HEK293T (cell line): ENCODE results near the gene CNTF.

Experiments used
- CTCF ChIA-PET: fragments of 350-600 bp; formaldehyde crosslinking; extraction: SDS; loops from one replicate; lab custom pipeline; 2021; ENCODE audit warnings: antibody characterized with exemption, inconsistent platforms; lab: Yijun Ruan, JAX
- POLR2A ChIA-PET: fragments of 350-600 bp; formaldehyde crosslinking; extraction: SDS; loops from one replicate; lab custom pipeline; 2020; ENCODE audit warnings: antibody characterized with exemption, inconsistent platforms; lab: Yijun Ruan, JAX
- DNase-seq: peaks from one replicate; pipeline ENCODE4 v3.0.0; 2012; ENCODE audit warnings: mixed read lengths; ENCODE audit errors: extremely low spot score
- ARNT ChIP-seq: fragments of 450-650 bp; IDR thresholded peaks from 2 replicates; pipeline ENCODE4 v1.6.1; 2017; ENCODE audit warnings: mild to moderate bottlenecking
- BHLHE40 ChIP-seq: fragments of 450-650 bp; IDR thresholded peaks from 2 replicates; pipeline ENCODE4 v1.6.1; 2016; ENCODE audit warnings: mild to moderate bottlenecking, moderate library complexity, borderline replicate concordance
- CTBP1 ChIP-seq: fragments of 450-650 bp; IDR thresholded peaks from 2 replicates; pipeline ENCODE4 v1.6.1; 2016; ENCODE audit warnings: borderline replicate concordance
- ELF4 ChIP-seq: fragments of 450-650 bp; IDR thresholded peaks from 2 replicates; pipeline ENCODE4 v1.6.1; 2017; ENCODE audit warnings: antibody characterized with exemption
- FOXA1 ChIP-seq: fragments of 450-650 bp; IDR thresholded peaks from 2 replicates; pipeline ENCODE4 v1.6.1; 2016; ENCODE audit warnings: mild to moderate bottlenecking
- FOXK2 ChIP-seq: fragments of 450-650 bp; IDR thresholded peaks from 2 replicates; pipeline ENCODE4 v1.6.1; 2016; ENCODE audit warnings: mild to moderate bottlenecking
- FOXM1 ChIP-seq: fragments of 450-650 bp; IDR thresholded peaks from 2 replicates; pipeline ENCODE4 v1.6.1; 2017; ENCODE audit warnings: mild to moderate bottlenecking, borderline replicate concordance
- HDGF ChIP-seq: fragments of 450-650 bp; IDR thresholded peaks from 2 replicates; pipeline ENCODE4 v1.6.1; 2017; ENCODE audit warnings: antibody characterized with exemption, borderline replicate concordance
- L3MBTL2 ChIP-seq: fragments of 450-650 bp; conservative IDR thresholded peaks from 2 replicates; pipeline ENCODE4 v1.6.1; 2016; ENCODE audit warnings: mild to moderate bottlenecking
- LEF1 ChIP-seq: fragments of 450-650 bp; IDR thresholded peaks from 2 replicates; pipeline ENCODE4 v1.6.1; 2017; ENCODE audit warnings: mild to moderate bottlenecking, borderline replicate concordance
- NFRKB ChIP-seq: fragments of 450-650 bp; IDR thresholded peaks from 2 replicates; pipeline ENCODE4 v1.6.1; 2016; ENCODE audit warnings: mild to moderate bottlenecking, moderate library complexity
- SP1 ChIP-seq: fragments of 450-650 bp; IDR thresholded peaks from 2 replicates; pipeline ENCODE4 v1.6.1; 2017
- SUZ12 ChIP-seq: fragments of 450-650 bp; IDR thresholded peaks from 2 replicates; pipeline ENCODE4 v1.6.1; 2016; ENCODE audit warnings: mild to moderate bottlenecking
- TARDBP ChIP-seq: fragments of 450-650 bp; IDR thresholded peaks from 2 replicates; pipeline ENCODE4 v1.6.1; 2016
- ZNF384 ChIP-seq: fragments of 450-650 bp; IDR thresholded peaks from 2 replicates; pipeline ENCODE4 v1.6.1; 2016
- TF ChIP-seq, protein P1 (sequence below): fragments of 450-650 bp; IDR thresholded peaks from 2 replicates; pipeline ENCODE4 v1.6.1; 2016

Gene CNTF

DNA sequence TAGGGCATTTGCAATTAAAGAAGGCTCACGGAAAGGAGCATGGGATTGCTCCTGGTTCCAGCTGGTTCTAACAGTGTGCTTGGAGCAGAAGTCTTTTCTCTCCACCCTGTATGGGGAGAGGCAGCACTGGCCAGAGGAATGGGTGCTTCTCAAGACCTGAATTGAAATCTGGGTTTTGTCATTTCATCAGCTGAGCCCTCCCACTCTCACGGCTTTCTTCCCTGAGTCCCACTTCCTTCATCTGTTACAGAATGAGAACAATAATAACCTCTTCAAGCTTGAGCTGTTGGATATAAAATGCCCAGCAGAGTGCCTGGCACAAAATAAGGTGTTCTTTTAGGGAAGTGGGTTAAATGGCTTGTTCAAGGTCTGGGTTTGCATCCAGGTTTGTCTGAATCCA is 17.2 kb downstream of the CNTF start:
- TF ChIP-seq SUZ12 = no peak
- ChIA-PET POLR2A (no interaction called here), CTCF (interaction anchor here (1.7 kb wide), 1 partner anchor 10 kb away, joined by 7 read pairs; no protein-coding TSS in a partner anchor)
- DNase-seq = no peak

DNA sequence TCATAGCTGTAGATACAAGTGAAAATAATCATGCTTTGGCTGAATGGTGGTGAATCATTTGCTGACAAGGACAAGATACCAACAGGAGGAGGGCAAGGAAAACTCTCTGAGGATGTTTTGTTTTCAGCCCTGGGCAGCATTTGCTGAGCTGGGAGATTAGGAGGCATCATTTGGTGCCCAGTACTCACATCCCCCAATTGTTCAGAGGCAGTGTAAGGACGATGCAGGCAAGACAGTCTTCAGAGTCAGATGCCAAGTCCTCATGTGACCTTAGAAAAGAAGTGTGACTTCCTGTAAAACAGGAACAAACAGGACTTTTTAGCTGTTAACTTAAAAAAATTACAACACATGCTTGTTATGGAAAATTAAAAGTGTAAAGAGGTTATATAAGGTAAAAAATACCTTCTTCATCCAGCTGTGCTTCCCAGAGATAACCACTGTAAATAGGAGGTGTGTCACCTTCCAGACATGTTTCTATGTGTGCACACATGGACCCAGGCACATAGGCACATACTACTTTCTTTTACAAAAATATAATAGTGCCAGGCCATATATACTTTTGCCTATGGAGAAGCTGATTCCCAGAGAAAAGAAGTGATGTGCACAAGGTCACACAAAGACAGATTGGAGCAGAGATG is 18.0 kb downstream of the CNTF start:
- CTCF ChIA-PET = interaction anchor here (1.7 kb wide), 1 partner anchor 11 kb away, joined by 7 read pairs; no protein-coding TSS in a partner anchor

DNA sequence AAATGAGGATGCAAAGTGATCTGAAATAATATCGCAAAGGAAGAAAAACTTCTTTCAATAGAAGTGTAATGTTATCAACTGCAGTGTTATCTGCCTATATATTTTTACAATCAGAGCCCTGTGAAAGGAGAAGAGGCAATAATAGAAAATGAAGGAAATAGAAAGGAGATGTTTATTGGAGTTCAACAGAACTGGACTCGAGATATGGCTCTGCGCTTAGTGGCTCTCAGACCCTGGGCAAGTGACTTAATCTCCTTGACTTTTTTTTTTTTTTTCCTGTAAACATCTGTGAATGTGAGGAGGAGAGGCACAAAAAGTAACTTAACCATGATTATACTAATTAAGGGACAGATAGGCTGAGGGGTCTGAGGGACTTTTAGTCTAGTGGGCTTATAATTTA is 18.9 kb downstream of the CNTF start:
- POLR2A ChIA-PET = no interaction called here
- TF ChIP-seq FOXA1 (no peak), ELF4 (no peak), SP1 (no peak), BHLHE40 (no peak), ZNF384 (no peak), CTBP1 (no peak), FOXM1 (no peak), TARDBP (no peak), L3MBTL2 (no peak), HDGF (no peak), SUZ12 (no peak), FOXK2 (no peak), NFRKB (no peak), ARNT (no peak), LEF1 (no peak)
- TF ChIP-seq, protein P1, sequence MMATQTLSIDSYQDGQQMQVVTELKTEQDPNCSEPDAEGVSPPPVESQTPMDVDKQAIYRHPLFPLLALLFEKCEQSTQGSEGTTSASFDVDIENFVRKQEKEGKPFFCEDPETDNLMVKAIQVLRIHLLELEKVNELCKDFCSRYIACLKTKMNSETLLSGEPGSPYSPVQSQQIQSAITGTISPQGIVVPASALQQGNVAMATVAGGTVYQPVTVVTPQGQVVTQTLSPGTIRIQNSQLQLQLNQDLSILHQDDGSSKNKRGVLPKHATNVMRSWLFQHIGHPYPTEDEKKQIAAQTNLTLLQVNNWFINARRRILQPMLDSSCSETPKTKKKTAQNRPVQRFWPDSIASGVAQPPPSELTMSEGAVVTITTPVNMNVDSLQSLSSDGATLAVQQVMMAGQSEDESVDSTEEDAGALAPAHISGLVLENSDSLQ = no peak
- CTCF ChIA-PET = no interaction called here
- no peak for DNase-seq

More for the DNA sequence above, 18.0 kb downstream of the CNTF start:
- TF ChIP-seq, protein P1 = no peak
- TF ChIP-seq SUZ12 (no peak), LEF1 (no peak), L3MBTL2 (no peak), FOXK2 (no peak), SP1 (no peak), HDGF (no peak), ARNT (no peak), ZNF384 (no peak)
- POLR2A ChIA-PET = no interaction called here
- DNase-seq = no peak

DNA sequence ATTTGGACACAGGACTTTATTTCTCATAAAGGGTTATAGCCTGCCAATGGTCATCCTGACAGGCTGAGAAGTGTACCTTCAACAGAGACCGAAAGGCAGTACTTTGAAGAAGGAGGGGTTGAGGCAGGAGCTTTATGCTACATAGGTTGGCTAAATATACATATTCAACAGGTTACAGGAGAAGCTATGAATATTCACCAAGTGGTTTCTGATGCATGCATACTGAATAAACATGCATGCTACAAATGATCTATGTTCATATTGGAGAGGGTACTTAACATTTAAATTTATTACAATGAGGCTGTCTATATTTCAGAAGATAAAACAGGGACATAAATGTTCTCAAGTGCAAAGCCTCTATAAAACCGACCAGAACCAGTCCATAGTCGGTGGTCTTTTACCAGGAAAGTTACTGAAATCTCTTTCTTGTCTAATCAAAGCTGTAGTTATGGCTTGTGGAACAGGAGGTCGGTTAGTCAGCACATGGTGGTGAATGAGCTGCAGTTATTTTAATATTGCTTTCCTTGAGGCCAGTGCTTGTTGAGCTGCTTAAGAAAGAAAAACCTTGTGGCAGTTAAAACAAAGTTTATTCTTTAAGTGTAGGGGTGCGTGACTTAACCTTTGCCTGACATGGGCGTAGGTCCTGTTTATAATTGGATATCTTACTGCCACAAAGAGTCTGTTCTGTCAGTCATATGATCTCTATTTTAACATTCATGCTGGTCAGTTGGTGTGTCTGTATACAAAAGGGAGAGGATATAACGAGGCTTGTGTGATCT is 19.5 kb downstream of the CNTF start:
- POLR2A ChIA-PET = no interaction called here
- DNase-seq = no peak
- CTCF ChIA-PET = no interaction called here
- no peak for TF ChIP-seq BHLHE40
- no peak for TF ChIP-seq L3MBTL2
- TF ChIP-seq FOXM1 = no peak
- TF ChIP-seq NFRKB = no peak
- no peak for TF ChIP-seq FOXK2
- TF ChIP-seq FOXA1 = no peak

DNA sequence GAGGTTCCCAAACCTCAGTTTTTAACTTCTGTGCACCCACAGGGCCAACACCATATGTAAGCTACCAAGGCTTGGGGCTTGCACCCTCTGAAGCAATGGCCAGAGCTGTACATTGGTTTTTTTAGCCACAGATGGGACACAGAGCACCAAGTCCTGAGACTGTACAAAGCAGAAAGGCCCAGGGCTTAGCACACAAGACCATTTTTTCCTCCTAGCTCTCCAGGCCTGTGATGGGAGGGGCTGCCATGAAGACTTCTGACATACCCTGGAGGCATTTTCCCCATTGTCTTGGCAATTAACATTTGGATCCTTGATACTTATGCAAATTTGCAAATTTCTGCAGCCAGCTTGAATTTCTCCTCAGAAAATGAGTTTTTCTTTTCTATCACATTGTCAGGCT is 23.4 kb downstream of the CNTF start:
- CTCF ChIA-PET = no interaction called here
- POLR2A ChIA-PET = no interaction called here
- no peak for DNase-seq
- no peak for TF ChIP-seq CTBP1
- TF ChIP-seq, protein P1 = no peak
- no peak for TF ChIP-seq ARNT
- TF ChIP-seq LEF1 = no peak
- TF ChIP-seq ZNF384 = no peak
- TF ChIP-seq L3MBTL2 = no peak

DNA sequence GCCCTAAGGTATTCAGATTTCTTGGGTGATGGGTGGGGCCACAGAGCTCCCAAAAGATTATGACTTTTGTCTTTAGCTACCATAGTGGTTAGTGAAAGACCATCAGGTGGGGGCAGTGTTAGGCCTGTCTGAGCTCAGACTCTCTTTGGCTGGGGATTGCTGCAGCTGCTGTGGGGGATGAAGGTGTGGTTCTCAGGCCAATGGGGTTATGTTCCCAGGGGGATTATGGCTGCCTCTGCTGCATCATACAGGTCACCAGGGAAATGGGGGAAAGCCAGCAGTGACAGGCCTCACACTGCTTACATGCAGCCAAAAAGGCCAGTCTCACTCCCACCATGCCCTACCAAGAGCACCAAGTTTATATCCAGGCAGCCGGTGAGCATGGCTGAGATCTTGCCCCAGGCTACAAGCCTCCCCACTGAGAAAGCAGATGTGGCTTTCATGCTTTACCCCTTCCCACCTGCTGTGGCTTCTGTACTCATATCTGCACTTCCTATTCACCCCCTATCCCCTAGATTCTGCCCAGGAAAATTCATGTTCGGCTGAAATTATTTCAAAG is 24.8 kb downstream of the CNTF start:
- TF ChIP-seq L3MBTL2 (no peak), FOXA1 (no peak), CTBP1 (no peak), SUZ12 (no peak), HDGF (no peak), ARNT (no peak), ZNF384 (no peak), FOXM1 (no peak), FOXK2 (no peak), ELF4 (no peak), BHLHE40 (no peak)
- TF ChIP-seq, protein P1 = no peak
- POLR2A ChIA-PET = no interaction called here
- DNase-seq = no peak
- CTCF ChIA-PET = no interaction called here
